Measurements from ENCODE around the gene ZC3H7B.
"Not testable (repeated sequence)": the region's sequence is repeated elsewhere in the genome, so short reads cannot be mapped to it uniquely, and the experiment has no call there.

Gene ZC3H7B

GRCh38 chr22:41394012-41394356, 92.7 kb downstream of the ZC3H7B start:
- DNase-seq = no peak

- no peak for DNase-seq
Measured at GRCh38 chr22:41395531-41396240, 94.4 kb downstream of the ZC3H7B start.

GRCh38 chr22:41397143-41397811, 96.0 kb downstream of the ZC3H7B start:
- no peak for DNase-seq

GRCh38 chr22:41398921-41399320, 97.6 kb downstream of the ZC3H7B start:
- no peak for DNase-seq

GRCh38 chr22:41401781-41402648, 100.7 kb downstream of the ZC3H7B start:
- no peak for DNase-seq

- DNase-seq = not testable (repeated sequence)
Measured at GRCh38 chr22:41402851-41403250, 101.5 kb downstream of the ZC3H7B start.

GRCh38 chr22:41403532-41404318, 102.4 kb downstream of the ZC3H7B start:
- DNase-seq = peak; percentile 73

- DNase-seq = no peak
Measured at GRCh38 chr22:41405588-41405987, 104.3 kb downstream of the ZC3H7B start.

- no peak for DNase-seq
Measured at GRCh38 chr22:41406410-41406809, 105.1 kb downstream of the ZC3H7B start.

- no peak for DNase-seq
Measured at GRCh38 chr22:41407433-41407832, 106.1 kb downstream of the ZC3H7B start.

- DNase-seq = no peak
Measured at GRCh38 chr22:41408665-41409064, 107.3 kb downstream of the ZC3H7B start.
